Lower leg skin (tissue), 3 donors: ENCODE measurements around the gene ZNF618.
"Not testable (repeated sequence)": the region's sequence is repeated elsewhere in the genome, so short reads cannot be mapped to it uniquely, and the experiment has no call there.

Source experiments
- CTCF ChIP-seq, 3 donors: fragments of 450-650 bp; IDR thresholded peaks; one replicate each; pipeline ENCODE4 v1.5.1; 2016; ENCODE audit warnings: antibody characterized with exemption in 3 of 3, mild to moderate bottlenecking in 3 of 3, moderate library complexity in 2 of 3
- POLR2A ChIP-seq, 2 donors: fragments of 450-650 bp; IDR thresholded peaks; one replicate each; pipeline ENCODE4 v1.6.1; 2016 to 2017; ENCODE audit warnings: antibody characterized with exemption in 2 of 2, mild to moderate bottlenecking in 1 of 2, moderate library complexity in 1 of 2

GRCh38 chr9:114043660-114044059 lies 167.6 kb downstream of the ZNF618 start:
- not testable (repeated sequence) for TF ChIP-seq CTCF, POLR2A (IDR thresholded peaks at IDR 0.05)
